ENCODE results near the gene STX3.
"Not testable (repeated sequence)": the region's sequence is repeated elsewhere in the genome, so short reads cannot be mapped to it uniquely, and the experiment has no call there.

STX3 gene

DNA sequence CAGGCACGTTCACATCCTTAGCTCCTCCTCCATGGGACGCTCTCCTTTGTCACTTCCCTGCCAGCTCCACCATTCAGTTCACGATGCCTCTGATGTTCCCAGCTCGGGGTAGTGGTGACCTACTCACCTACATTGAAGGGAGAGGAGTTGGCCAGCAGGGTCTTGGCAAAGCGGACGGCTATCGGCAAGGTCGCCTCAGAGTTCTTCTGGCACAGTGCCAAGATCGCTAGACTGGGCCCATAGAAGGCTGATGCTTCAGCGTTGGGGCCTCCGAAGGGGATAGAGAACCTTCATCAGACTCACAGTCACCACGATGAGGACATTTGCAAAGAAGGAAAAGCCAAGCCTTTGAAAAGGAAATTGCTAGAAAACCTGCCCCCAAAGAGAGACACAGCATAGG lies 87.1 kb downstream of the STX3 start:
- no peak for DNase-seq (ENCODE audit: low spot score)

DNA sequence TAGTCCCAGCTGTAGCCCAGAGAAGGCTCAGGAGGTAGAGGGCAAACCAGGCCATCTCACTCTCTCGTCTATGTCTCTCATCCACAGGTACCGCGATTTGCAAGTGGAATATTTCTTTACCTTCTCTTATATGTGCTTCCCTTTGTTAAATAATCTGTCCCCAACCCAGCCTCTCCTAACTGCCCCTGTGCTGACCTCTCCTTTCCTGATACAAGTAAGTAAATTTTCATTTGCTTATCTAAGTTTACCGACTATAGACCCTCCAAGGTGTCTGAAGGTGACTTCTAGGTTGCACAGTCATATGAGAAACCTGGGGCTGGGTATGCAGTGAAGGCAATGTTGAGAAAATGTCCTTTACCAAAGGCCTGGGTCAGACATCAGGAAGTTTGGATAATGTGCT lies 90.2 kb downstream of the STX3 start, which contains the start of gene CBLIF:
TSS of gene CBLIF (minus strand) at position 101 of the 400 bp plus-strand sequence. CDS start at position 55, 46 bp downstream.
- no peak for DNase-seq (ENCODE audit: low spot score)

DNA sequence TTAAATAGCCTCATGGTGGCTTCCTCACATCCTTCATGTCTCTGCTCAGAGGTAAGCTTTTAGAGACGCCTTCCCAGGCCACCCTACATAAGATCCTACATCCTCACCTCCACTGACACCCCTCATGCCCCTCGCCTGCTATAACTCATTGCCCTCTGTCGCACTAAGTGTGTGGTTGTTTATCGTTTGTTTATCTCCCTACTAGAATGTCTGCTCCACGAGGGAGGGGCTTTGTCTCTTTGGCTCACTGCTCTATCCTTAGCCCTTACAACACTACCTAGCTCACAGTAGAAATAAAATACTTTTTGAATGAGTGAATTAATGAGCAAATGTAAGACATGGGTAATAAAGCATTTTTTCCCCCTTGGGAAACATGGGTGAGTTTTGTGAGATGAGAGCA lies 91.4 kb downstream of the STX3 start:
- DNase-seq (ENCODE audit: low spot score), result no peak

GRCh38 chr11:59847626-59848025 lies 92.5 kb downstream of the STX3 start:
- DNase-seq (ENCODE audit: low spot score), result no peak

GRCh38 chr11:59848439-59848838 lies 93.3 kb downstream of the STX3 start:
- DNase-seq (ENCODE audit: low spot score), result not testable (repeated sequence)

GRCh38 chr11:59849129-59849528 lies 94.0 kb downstream of the STX3 start:
- no peak for DNase-seq (ENCODE audit: low spot score)

GRCh38 chr11:59849551-59849950 lies 94.4 kb downstream of the STX3 start:
- DNase-seq (ENCODE audit: low spot score), result not testable (repeated sequence)

DNA sequence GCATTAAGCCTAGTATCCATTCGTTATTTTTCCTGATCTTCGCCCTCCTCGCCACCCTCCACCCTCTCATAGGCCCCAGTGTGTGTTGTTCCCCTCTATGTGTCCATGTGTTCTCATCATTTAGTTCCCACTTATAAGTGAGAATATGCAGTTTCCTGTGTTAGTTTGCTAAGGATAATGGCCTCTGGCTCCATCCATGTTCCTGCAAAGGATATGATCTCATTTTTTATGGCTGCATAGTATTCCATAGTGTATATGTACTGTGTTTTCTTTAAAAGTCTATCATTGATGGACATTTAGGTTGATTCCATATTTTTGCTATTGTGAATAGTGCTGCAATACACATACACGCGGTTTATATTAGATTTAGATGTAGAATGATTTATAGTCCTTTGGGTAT lies 96.2 kb downstream of the STX3 start:
- DNase-seq (ENCODE audit: low spot score), result not testable (repeated sequence)

- no peak for DNase-seq (ENCODE audit: low spot score)
Observed at GRCh38 chr11:59854871-59855270, 99.7 kb downstream of the STX3 start.

Measured in pons (tissue), 1 donor.